HG03175 (cell line): ENCODE data around the gene TMEM178A.
A peak's percentile ranks its signal among the peaks of the same experiment; 100 is the strongest.

Source experiments
- ATAC-seq: cut with Tn5 transposase; IDR thresholded peaks from one replicate; pipeline ENCODE4 v1.9.1; 2021; ENCODE audit warnings: mild to moderate bottlenecking, moderate library complexity; ENCODE audit not compliant: unreplicated experiment

TMEM178A gene

GRCh38 chr2:39708003-39708402 is 42.3 kb downstream of the TMEM178A start:
- ATAC-seq = no peak

GRCh38 chr2:39710807-39711206 is 45.1 kb downstream of the TMEM178A start:
- no peak for ATAC-seq

- no peak for ATAC-seq
Measured at GRCh38 chr2:39712953-39713352, 47.2 kb downstream of the TMEM178A start.

GRCh38 chr2:39715095-39715494 is 49.4 kb downstream of the TMEM178A start:
- ATAC-seq = no peak

GRCh38 chr2:39715822-39716221 is 50.1 kb downstream of the TMEM178A start:
- ATAC-seq = no peak

GRCh38 chr2:39717067-39717466 is 51.4 kb downstream of the TMEM178A start:
- ATAC-seq = no peak

- ATAC-seq = no peak
Measured at GRCh38 chr2:39718483-39718882, 52.8 kb downstream of the TMEM178A start.

GRCh38 chr2:39719317-39719716 is 53.6 kb downstream of the TMEM178A start:
- no peak for ATAC-seq

- ATAC-seq = no peak
Measured at GRCh38 chr2:39720970-39721369, 55.3 kb downstream of the TMEM178A start.

GRCh38 chr2:39723497-39723896 is 57.8 kb downstream of the TMEM178A start:
- no peak for ATAC-seq

GRCh38 chr2:39723946-39724827 is 58.5 kb downstream of the TMEM178A start:
- ATAC-seq = no peak

GRCh38 chr2:39724828-39725144 is 59.1 kb downstream of the TMEM178A start:
- ATAC-seq = no peak

- no peak for ATAC-seq
Measured at GRCh38 chr2:39725401-39725800, 59.7 kb downstream of the TMEM178A start.

- peak; percentile 43 for ATAC-seq
Measured at GRCh38 chr2:39728085-39728484, 62.4 kb downstream of the TMEM178A start.

GRCh38 chr2:39728941-39729351 is 63.2 kb downstream of the TMEM178A start:
- peak; percentile 58 for ATAC-seq

- ATAC-seq = no peak
Measured at GRCh38 chr2:39730276-39730675, 64.6 kb downstream of the TMEM178A start.

GRCh38 chr2:39730685-39731302 is 65.1 kb downstream of the TMEM178A start:
- peak; percentile 49 for ATAC-seq

- ATAC-seq = no peak
Measured at GRCh38 chr2:39731546-39731945, 65.8 kb downstream of the TMEM178A start.

- no peak for ATAC-seq
Measured at GRCh38 chr2:39732482-39732881, 66.8 kb downstream of the TMEM178A start.

- no peak for ATAC-seq
Measured at GRCh38 chr2:39733070-39733674, 67.5 kb downstream of the TMEM178A start.

GRCh38 chr2:39734445-39734844 is 68.7 kb downstream of the TMEM178A start:
- ATAC-seq = no peak

- ATAC-seq = no peak
Measured at GRCh38 chr2:39735648-39736047, 69.9 kb downstream of the TMEM178A start.
